GM21529 (cell line): Measurements from ENCODE around the gene CDC16.
"Not testable (repeated sequence)": the region's sequence is repeated elsewhere in the genome, so short reads cannot be mapped to it uniquely, and the experiment has no call there.

ENCODE experiments used
- ATAC-seq: cut with Tn5 transposase; IDR thresholded peaks from one replicate; pipeline ENCODE4 v1.9.1; 2021; ENCODE audit not compliant: unreplicated experiment

Gene CDC16

DNA sequence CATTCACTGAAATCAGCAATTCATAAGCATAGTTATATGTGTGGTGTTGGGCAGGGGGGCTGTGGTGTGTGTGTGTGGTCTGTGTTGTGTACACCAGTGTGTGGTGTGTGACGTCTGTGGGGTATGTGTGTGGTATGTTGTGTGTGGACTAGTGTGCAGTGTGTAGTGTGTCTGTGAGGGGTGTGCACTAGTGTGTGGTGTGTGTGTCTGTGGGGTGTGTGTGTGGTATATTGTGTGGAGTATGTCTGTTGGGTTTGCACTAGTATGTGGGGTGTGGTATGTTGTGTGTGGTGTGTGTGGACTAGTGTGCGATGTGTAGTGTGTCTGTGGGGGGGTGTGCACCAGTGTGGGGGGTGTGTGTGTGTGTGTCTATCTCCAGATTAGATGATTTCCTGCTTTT, 7.2 kb upstream of the CDC16 start:
- ATAC-seq: no peak

DNA sequence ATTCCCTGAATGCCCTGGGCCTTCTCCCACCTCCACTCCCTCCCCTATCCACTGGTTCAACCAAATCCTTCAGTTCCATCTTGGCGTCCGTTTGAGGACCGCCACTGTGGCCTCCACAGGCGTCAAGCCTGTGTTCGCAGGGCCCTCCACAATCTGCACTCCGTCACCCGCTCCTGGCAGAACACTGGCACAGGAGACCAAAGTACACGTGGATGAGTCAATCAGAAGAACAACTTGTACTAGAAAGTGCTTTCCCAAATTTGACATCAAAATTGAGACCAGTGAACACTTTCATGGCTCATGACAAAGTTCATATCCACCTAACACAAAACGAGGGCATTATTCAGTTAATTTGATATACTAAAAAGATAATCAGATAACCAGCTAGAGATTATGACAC, 6.5 kb upstream of the CDC16 start:
- ATAC-seq: no peak

DNA sequence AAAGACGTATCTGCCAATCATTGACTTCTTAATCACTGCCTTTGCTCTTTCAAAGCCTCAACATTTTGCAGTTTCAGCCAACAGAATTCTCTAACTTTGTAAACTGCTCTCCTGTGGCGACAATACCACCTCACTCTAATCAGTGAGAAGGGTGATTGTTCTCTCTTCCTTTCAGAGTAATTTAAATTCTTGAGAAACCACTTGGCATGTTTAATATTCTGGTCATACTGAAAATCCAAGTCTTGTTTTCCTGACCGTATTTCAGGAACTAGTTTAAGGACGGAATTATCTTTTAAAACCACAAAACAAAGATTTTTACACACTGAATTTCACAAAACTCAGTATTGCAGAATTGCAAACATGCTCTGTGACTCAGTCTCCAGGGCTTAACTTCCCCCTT, 5.2 kb upstream of the CDC16 start:
- no peak for ATAC-seq

DNA sequence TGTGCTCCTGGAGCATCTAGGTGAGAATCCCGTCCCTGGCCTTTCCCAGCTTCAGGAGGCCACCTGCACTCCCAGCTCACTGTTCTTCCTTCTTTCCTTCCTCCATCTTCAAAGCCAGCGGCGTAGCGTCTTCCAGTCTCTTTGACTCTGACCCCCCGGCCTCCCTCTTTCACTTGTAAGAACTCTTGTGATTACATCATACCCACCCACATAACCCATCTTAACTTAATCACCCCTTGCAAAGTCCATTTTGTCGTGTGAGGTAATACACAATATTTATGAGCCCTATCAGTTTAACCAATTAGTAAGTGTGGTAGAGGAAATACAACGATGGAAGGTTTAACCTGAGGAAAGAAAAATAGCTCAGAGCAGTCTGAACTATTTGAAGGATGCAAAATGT, 4.6 kb upstream of the CDC16 start:
- no peak for ATAC-seq

DNA sequence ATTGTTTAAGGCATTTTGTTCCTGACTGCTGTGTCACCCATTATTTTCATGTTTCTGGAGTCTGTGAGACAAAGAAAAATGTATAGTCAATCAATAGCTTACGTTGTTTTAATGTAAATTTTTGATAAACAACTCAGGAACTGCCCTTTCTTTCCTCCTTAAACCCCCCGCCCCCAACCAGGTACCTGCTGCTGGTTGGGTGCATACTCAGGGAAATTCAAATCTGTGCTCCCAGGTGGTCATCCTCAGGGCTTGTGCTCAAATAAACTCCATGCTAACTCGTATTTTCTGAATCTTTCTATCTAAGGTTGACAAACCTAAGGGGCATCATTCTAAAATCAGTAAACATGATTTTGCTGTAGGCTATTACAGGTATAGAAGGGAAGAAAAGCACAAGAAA, 4.1 kb upstream of the CDC16 start:
- no peak for ATAC-seq

DNA sequence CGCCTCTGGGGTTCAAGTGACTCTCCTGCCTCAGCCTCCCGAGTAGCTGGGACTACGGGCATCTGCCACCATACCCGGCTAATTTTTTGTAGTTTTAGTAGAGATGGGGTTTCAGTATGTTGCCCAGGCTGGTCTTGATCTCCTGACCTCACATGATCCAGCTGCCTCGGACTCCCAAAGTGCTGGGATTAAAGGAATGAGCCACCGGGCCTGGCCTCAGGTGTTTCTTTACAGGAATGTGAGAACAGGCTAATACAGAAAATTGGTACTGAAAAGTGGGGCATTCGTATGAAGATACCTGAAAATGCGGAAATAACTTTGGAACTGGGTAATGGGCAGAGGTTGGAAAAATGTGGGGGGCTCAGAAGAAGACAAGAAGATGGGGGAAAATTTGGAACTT, 2.8 kb upstream of the CDC16 start:
- no peak for ATAC-seq

DNA sequence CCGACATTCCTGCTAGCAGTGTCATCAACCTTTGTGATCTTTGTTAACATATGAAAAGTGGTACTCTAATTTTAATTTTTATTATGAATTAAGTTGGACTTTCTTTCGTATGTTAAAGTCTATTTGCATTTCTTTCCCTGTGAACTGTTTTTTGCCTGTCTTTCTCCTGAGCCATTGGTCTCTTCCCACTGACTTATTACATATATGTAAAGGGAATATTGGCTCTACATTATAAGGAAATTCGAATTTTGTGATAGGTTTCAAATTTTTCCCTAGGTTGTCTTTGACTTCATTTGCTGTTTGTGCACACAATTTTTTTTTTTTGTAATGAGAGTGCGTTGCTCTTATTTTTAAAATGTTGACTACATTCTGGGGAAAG, 442 bp upstream of the CDC16 start:
- no peak for ATAC-seq

DNA sequence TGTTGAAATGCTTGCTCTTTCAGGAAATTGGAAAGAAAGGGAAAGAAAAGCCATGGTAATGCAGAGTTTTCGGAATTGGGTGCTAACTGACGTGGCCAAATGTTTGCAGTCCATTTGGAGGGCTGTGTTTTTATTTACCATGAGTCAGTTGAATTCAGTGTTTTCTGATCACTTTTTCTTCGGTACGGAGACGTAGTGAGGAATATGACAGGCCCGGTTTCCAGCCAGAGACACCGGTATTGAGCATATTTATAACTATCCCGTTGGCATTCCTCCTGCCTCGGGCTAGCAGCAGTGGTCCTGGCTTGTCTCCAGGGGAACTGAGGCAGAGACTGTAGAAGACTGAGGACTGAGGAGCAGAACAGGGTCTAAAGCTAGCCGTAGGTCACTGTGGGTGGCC, 1.0 kb downstream of the CDC16 start:
- no peak for ATAC-seq

DNA sequence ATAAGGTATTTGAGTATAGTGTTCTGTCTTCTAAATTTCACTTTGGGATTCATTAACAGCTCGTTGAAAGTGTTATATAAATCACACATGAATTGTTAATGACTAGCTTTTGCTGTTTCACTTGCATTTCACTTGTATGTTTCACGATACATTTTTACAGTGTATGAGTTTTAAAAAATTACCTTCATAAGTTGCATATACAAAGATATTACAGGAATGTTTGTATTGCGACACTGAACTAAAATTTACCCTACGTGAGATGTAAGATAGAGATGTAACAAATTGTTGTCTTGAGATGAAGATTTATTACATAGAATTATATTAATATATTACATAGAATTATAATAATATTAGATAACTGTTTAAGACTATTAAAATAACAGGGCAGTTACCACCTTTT, 1.5 kb downstream of the CDC16 start:
- no peak for ATAC-seq

DNA sequence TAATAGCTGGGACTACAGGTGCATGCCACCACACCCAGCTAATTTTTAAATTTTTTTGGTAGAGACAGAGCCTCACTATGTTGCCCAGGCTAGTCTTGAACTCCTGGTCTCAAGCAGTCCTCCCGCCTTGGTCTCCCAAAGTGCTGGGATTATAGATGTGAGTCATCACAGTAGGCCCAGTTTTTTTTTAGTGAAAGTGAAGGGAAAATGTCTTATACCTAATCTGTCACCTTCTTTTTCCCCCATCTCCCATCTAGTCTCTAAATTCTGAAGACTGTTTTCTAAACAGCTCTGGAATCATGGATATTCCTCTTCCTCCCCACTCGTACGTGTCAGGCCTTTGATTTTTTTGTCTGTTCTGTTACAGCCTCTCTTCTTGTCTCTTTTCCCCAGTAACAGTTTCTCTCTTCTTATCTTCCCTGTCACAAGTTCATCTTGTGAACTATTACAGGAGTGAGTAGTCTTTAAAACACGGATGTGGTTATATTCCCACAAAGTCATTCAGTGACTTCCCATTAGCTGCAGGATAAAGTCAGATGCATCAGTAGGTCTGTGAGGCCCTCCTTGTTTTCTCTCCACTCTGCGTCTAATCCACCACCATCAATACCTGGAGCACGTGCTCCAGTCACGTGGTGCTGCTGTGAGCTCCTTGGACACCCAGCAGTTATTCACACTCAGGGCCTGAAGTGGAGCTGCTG, 2.9 kb downstream of the CDC16 start:
- ATAC-seq: no peak

DNA sequence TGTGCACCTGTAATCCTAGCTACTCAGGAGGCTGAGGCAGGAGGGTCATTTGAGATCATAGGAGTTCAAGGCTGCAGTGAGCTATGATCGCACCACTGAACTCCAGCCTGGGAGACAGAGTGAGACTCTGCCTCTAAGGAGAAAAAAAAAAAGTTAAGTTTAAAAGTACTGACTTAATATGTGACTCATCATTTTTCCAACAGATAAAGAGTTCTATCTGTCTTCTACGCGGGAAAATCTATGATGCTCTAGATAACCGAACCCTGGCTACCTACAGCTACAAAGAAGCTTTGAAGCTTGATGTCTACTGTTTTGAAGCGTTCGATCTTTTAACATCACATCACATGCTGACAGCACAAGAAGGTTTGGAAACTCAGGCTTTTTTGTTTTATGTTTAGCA, 7.2 kb downstream of the CDC16 start:
- no peak for ATAC-seq

DNA sequence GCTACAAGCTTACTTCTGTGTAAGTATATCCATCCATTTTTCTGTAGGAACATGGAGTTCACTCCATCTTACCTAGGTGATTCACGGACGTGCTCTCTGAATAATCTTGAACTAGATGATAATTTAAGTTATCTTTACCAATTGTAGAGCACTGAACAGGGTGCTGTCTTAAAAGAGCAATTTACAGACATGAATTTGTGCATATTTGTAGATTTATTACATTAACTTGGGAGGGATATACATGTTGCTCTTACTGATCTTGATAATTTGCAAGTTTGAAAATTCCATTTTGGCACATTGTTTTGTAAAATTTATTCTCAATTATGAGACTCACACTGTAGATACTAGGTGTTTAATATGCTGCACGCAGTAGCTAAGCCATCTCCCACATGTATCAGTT, 9.3 kb downstream of the CDC16 start:
- ATAC-seq: no peak

DNA sequence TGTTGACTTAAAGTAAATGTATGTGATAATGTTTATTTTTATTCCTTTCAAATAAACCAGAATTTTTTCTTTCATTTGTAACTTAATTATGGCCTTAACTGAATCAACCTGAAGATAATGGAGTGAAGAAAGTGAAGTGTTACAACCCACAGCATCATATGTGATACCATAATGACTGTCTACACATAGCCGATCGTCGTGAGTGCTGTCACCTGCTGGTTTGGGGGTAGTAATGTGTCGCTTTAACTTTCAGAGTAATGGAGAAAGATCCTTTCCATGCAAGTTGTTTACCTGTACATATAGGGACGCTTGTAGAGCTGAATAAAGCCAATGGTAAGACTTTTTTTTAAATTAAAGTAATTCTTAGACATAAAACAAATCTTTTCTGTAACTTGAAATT, 9.9 kb downstream of the CDC16 start:
- no peak for ATAC-seq

DNA sequence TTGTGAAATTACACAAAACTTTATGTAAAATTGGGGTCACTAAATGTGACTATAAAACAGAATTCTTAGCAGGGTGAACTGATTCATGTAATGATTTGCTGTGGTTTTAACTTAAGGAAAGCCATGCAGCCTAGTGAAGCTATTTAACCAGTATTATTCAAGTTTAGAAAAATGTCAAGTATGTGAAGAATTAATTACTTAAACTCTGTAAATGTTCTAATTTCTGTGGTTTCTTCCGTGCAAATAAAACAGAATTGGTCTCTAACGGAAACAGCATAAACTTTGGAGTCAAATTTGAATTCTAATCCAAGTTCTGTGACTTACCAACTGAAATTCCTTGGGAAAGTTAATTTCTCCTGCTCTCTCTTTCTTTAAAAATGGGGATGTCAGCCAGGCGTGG, 13.3 kb downstream of the CDC16 start:
- no peak for ATAC-seq

DNA sequence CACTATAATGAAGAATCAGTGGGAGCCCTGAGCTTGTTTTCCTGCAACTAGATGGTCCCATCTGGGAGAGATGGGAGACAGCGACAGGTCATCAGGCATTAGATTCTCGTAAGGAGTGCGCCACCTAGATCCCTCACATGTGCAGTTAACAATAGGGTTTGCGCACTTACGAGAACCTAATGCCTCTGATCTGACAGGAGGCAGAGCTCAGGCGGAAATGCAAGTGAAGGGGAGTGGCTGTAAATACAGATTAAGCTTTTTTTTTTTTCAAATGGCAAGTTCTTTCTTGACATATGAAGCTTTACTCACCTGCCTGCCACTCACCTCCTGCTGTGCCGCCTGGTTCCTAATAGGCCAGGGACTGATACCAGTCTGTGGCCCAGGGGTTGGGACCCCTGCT, 14.4 kb downstream of the CDC16 start:
- no peak for ATAC-seq

DNA sequence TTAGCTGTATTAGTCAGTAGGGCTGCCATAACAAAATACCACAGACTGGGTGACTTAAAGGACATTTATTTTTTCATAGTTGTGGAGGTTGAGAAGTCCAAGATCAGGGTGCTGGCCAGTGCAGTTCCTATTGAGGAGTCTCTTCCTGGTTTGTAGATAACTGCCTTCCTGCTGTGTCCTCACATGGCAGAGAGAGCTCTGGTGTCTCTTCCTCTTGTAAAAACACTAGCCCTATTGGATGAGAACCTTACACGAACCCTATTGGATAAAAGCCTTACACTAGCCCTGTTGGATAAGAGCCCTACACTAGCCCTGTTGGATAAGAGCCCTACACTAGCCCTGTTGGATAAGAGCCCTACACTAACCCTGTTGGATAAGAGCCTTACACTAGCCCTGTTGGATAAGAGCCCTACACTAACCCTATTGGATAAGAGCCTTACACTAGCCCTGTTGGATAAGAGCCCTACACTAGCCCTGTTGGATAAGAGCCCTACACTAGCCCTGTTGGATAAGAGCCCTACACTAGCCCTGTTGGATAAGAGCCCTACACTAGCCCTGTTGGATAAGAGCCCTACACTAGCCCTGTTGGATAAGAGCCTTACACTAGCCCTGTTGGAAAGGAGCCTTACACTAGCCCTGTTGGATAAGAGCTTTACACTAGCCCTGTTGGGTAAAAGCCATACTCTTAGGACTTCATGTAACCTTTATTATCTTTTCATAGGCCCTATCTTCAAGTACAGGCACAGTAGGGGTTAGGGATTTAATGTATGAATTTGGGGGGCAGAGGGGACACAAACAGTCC, 17.1 kb downstream of the CDC16 start:
- ATAC-seq: not testable (repeated sequence)

DNA sequence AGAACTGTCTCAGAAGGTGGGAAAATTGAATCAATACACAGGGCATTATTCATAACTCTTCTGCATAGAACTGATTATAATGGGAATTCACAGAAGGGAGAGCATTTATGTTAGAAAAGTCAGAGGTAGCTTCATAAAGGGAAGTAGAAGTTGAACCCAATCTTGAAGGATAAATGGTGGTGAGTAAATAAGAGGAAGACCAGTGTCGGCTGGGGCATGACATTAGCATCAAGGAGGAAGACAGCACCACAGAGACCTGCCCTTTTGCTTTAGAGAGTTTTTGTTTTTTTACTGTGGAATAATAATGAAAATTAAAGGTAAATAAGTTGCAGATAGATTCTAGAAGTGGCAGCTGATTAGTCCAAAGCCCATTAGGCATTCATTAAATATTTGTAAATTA, 21.9 kb downstream of the CDC16 start:
- ATAC-seq: no peak

DNA sequence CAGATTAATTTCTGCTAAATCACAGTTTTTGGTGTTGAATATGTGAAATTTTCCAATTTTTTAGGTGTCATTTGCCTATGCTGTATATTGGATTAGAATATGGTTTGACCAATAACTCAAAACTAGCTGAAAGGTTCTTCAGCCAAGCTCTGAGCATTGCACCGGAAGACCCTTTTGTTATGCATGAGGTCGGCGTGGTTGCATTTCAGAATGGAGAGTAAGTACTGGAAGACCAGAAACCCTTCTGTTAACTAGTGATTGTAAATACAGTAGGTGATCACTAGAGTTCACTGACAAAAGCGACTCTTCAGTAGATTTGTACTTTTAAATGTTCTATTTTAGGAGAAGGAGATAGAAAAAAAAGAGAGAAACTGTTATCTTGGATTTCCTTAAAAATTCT, 22.3 kb downstream of the CDC16 start:
- no peak for ATAC-seq

DNA sequence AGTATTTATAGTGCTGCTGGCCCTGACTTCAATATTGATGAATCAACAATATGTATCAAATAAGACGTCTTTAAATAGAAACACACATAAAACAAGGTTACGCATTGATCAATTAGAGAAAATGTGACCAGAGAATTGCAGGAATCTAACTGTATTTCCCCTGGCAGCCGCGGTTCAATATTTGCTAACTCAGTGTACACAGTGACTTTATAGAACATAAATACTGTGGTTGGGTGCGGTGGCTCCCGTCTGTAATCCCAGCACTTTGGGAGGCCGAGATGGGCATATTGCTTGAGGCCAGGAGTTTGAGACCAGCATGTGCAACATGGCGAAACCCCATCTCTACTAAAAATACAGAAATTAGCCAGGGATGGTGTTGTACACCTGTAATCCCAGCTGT, 23.9 kb downstream of the CDC16 start:
- ATAC-seq: no peak

DNA sequence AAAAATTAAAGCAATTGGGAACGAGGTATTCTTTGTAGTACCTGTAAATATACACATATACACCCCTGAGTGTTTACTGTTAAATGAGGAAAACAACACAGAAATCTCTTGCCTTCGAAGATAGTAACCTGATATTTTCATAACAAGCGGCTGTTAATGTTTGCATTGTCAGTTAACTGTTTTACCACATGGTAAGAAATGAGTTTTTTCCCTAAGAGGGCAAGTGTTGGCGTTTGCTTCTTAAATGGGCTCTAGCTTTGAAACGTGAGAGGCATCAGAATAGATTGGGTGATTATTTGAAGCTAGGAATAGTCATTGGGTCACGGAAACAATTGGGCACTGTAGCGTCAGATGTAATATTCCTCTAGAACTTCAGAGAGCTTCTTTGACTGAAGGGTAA, 24.7 kb downstream of the CDC16 start:
- ATAC-seq: no peak

DNA sequence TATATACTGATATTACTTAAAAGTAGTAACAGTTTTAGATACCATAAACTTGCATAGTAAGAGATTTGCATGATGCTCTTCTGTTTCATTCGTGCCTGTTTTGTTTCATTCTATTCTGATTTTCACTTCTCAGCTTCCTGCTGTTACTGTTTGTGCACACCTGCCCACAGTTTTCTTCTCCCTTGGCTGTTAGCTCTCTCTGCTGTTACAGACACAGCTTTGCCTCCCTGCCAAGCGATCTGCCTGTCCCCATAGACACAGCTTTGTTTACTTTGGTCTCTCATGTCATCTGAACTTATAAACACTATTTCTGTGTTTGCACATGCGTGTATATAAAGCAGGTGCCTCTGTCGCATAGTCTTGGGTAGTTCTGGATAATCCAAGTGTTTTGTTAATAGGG, 25.3 kb downstream of the CDC16 start:
- peak; percentile 63 for ATAC-seq

DNA sequence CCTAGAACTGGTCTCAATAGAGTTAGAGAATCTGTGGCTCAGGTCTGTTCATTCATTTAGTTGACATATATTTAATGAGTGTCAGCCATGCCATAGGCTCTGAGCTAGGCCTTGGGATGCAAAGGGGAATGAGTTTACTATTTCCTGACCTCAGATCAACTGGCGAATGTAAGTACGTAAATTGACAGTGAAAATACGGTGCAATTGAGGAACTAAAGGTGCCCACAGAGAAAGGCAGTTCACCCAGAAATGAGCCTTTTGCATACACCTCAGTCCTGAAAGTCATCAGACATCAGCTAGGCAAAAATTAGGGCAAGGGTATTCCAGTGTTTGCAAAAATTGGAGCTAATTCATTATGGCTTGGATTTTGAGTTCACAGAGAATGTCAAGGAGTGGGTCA, 26.1 kb downstream of the CDC16 start:
- ATAC-seq: no peak
